Glomerular endothelial cell (primary cell): ENCODE results near the gene MAGI2. TPM values are rescaled to one million over a fixed set of nuclear protein-coding genes. Genes with fewer than 3 reads are reported as not detected.
"Not testable (repeated sequence)": the region's sequence is repeated elsewhere in the genome, so short reads cannot be mapped to it uniquely, and the experiment has no call there.

Experiments used
- DNase-seq: peaks from one replicate; pipeline ENCODE4 v3.0.0-alpha.2; 2011; ENCODE audit warnings: low read depth, low spot score; ENCODE audit errors: extremely low read depth
- total RNA-seq: library from RNA; depleted of rRNA; stranded (reverse); fragments of >200 nt; gene quantifications from 2 replicates; pipeline ENCODE4 v1.2.3, GENCODE V29; 2015

The MAGI2 gene
- total RNA-seq, 1 donor from 2014 or later: 6.7 TPM

DNA sequence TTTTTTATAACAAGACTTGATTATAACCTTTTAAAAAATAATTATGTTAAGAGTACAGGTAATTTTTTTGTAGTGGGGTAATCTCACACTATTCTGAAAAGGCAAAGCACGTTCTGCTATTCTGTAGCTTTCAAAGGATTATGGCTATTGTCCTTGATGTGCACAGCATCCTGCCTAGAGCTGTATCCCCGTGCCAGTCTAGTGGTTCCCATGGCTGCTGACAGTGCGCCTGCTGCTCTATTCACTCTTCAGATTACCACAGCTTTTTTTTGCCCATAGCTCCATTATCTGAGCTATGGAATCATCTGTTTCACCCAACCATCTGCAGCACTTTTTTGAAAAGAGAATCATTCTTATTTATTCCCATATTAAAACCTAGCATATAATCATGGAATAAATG, 931.5 kb downstream of the MAGI2 start:
- no peak for DNase-seq

DNA sequence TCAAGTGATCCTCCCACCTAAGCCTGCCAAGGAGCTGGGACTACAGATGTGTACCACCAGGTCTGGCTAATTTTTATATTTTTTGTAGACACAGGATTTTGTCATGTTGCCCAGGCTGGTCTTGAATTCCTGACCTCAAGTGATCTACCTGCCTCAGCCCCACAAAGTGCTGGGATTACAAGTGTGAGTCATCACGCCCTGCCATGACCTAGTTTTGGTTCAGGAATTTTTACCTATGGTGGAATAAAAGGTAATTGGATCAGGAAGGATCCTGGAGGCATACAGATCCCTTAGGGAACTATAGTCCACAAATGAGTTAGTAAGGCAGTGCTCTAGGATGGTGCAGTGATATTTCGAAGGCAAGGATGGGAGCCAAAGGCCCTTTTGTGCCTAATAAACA, 937.0 kb downstream of the MAGI2 start:
- DNase-seq: no peak

DNA sequence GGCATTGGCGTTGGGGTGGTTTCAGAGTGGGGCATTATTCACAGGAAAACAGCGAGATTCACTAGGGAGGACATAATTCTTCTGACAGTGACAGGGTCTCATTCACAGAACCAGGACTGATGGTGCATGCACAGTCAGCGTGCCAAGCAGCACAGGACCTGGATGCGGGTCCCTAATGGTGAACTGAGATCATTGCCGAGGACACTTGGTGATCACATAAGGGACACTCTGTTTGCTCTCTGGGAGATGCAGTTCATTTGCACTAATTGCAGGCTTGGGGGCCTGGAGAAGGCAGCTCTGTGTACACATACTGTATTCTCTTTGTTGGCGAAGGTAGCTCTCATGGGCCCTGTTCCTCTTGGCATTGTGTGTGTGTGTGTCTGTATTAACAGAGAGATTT, 938.8 kb downstream of the MAGI2 start:
- no peak for DNase-seq

DNA sequence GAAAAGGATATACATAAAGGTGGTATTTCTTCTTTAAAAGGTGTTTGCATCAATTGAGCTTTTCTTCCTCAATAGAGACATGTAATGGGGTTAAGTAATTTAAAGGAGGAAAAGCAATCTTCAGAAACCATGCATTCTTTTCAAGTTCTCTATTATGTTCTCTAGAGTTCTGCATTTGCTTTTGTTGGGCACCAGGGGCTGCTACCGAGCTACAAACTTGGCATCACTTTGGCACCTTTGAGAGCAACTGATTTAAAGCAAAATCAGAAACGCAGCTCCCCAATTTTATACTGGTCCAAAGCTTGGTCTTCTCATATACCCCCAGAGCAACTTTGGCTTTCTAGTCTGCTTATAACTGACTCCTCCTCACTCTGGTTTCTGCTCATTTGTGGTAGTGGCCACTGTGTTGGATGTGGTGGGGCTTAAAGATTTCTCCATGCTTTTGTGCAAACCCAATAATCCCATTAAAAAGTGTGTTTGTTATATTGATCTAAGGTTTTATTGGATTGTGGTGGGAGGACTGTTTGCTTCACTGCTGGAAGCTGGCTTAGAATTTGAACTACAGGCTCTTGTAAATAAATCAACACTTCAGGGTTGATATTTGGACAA, 942.8 kb downstream of the MAGI2 start:
- no peak for DNase-seq

DNA sequence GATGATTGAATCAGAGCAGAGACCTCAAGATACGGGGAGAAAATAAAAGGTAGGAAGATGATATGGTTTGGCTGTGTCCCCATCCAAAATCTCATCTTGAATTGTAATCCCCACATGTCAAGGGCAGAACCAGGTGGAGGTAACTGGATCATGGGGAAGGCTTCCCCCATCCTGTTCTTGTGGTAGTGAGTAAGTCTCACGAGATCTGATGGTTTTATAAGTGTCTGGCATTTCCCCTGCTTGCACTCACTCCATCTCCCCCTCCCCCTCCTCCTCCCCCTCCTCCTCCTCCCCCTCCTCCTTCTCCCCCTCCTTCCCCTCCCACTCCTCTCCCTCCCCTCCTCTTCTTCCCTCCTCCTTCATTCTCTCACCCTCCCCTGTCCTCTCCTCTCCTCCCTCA, 950.2 kb downstream of the MAGI2 start:
- DNase-seq: not testable (repeated sequence)

DNA sequence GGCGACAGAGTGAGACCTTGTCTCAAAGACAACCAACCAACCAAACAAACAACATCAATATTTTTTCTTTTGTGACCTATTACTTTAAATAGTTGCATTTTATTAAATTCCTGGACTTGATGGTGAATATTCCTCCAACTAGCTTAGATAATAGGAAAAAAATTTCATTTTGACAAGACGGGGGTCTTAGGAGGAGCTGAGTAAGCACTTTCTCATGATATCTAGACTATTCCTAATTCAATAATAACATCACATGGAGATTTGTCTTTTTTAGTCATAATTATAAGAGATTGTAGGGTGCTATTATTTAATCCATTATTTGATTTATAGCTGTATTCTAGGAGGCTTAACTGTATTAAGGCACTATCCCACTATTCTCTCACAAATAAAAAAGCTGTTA, 952.4 kb downstream of the MAGI2 start:
- DNase-seq: no peak

DNA sequence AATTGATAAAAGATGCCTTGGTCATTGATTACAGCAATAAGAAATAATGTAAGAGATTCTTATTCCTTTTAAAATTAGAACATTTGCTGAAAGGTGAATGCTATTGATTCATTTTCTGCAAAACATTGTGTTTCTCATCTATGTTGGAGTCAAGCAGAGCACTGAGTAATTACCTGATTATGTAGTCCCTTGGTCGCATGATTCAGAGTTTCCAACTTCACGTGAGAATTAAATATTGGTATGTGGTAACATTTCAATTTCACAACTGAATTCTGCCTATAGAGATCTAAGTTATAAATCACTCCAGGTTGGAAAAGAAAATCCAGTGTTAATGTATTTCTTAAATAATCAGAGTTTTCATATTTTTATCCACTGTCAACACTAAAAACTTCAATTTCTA, 953.5 kb downstream of the MAGI2 start:
- no peak for DNase-seq

DNA sequence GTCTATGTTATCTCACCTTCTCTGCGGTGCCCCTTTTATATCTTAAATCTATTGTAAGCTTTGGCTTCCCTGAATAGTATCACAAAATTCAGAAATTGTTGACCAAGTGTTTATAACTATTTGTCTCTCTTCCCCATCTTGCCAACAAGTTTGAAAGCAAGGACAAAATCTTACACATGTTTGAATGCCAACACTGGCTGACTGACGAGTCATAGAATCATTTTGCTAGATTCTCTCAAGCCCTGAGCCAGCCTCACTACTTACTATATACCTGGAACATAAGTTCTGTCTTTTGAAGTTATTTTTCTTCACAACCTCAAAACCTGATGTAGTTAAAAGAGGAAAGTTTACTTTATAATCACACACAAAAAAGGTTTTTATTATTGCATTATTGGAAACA, 954.2 kb downstream of the MAGI2 start:
- no peak for DNase-seq

DNA sequence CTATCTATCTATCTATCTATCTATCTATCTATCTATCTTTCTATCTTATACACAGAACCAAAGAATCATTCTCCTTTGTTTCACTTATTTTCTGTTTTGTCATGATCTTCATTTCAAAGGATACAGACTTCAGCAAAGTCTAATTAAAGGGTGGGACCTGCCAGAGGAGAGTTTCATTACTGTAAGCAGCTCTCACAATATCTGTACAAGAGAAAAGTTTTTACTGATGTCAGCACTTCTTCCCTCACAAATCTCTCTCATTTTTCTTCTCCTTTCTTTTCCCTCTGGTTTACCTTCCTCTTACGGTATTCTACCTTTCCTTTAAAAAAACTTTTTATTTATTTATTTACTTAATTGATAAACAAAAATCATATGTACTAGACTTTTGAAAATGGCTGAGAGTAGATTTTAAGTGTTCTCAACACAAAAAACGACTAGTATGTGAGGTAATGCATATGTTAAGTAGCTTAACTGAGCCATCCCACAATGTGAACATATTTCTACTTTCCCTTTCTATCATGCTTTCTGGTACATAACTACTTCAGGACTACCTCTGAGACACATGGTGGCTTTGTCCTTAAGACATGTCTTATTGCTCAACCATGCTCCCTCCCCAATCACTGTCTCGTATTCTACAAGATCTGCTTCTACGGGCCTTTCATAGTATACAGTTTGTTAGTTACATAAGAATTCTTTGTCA, 955.6 kb downstream of the MAGI2 start:
- DNase-seq: no peak

DNA sequence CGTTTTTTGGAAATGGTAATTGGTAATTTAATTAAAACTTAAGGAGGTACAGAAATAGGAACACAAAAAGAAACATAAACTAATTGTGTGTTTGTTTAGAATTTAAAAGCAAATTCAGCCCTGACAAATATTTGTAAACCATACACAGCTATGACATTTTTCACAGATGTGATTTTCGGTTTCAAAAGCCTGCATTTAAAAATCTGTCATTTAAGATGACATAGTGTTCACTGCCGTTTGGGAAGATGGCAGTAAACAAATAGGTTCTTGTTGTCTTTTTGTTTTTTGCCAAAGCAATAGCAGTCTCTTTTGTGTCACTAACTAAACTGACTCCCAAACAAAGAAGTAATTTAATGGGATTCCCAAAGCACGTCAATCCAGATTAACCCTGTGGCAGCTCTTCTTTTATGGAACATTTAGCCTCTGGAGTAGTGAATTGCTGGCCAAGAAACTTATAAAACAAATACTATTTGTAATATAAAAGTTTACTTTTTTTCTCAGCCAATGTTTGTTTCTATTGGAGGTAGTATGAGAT, 957.3 kb downstream of the MAGI2 start:
- no peak for DNase-seq

DNA sequence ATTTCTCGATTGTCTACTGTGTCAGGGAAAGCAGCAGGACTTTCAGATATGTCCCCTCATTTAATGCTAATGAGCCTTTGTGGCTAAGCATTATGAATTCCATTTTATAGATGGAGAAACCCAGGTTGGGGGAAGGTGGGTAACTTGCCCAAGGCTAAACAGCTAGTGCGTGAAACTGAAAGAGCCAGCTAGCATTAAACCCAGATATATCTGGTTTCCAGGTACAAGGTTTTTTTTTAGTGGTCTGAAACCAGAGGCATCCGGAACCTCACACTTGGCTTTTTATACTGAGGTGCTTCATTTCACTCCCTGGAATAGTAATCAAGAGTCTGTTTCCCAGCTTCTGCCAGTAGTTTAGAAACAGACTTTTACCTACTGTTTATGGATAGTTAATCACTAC, 960.1 kb downstream of the MAGI2 start:
- DNase-seq: no peak

DNA sequence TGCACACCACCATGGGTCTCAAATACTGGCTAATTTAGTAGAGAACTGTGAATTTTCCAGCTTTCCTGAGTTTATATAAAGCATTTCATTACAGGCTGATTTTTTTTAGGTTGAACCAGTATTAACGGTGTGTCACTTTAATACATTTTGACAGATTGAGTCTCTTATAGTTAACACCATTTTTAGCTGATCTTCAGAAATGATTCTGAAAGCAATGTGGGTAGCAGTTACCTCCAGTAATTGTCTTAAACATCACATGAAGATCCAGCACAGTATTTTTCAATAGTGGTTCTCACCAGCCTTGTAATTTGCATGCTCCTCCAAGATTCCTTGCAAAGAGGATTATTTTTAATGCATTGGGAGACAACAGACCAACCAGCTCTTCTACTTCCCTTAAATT, 961.3 kb downstream of the MAGI2 start:
- DNase-seq: no peak

DNA sequence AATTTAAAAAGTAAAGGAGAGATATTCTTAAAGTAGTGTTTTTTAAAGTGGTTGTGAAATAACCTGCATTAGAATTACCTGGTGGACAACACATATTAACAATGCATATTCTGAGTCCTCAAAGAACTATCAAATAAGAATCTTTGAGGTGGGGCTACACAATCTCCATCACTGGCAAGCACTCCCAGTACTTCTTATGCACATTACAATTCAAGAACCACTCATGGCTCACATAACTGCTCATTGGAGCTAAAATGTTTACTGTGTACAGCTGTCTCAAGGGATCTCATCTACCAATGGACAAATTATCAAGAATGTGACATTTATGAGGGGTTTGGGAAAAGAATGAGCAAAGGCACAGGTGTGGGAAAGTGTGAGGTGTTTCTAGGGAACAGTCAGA, 962.9 kb downstream of the MAGI2 start:
- DNase-seq: no peak

DNA sequence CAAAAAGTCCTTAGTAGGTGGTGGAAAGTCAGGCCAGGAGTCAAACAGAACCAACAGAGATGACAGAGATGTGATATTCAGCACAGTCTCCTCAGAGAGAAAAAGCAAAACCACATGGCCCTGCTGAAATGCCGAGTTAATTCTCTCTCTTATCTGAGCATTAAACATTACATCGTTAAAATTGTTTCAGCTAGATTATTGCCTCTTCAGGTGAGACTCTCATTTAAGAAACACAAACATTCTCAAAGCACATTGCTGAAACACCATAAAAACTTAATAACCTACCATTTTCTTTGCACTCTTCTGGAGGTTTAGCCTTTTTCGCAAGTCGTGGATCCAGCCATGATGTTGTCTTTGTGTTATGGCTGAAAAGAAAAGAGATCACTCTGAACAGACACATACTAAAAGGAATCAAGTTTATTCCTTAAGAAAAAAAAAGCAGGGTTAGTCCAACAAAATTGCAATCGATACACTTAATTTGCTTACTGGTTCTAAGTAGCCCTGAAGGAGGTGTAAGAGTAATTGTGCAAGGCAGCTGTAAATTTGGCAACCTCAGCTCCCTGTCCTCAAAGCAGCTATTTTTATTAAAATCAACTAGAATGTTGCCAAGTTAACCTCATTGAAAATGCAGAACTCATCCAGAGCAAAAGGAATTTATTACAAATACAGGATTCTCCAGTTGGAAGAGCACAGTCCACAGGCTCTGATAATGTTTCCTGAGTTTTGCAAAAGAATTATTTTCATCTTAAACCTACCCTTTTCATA, 963.8 kb downstream of the MAGI2 start:
- no peak for DNase-seq

DNA sequence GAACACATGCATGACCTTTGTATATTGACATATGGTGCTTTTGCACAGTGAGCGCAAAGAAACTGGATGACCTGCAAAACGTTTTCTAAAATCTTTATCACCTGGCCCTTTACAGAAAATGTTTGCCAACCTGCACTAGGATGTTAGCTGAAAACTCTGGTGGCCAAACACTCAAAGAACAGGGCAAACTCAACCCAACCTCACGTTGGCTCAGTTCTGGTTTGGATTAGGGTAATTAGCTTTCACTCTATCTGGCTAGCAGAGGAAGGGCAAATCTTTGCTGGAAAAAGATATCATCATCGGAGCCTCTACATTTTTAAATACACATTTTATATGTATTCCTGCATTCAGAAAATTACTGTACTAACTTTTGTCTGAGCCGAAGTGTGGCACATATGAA, 966.0 kb downstream of the MAGI2 start:
- no peak for DNase-seq

DNA sequence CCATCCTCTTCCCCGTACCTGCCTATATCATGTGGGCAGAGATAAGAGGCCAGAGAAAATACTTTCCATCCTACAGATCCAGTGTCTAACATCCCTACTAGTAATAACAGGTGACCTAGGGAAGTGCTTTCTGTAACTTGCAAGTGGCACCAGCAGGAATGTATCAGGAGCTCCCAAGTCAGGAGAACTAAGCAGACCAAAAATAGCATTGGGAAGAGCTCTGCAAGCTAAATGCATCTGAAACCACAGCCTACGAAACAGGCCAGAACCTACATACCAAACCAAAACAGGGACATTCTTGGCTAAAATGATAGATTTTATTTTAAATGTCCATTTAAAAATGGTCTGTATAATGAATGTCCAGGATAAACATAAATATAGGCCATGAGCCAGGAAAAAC, 974.1 kb downstream of the MAGI2 start:
- no peak for DNase-seq

DNA sequence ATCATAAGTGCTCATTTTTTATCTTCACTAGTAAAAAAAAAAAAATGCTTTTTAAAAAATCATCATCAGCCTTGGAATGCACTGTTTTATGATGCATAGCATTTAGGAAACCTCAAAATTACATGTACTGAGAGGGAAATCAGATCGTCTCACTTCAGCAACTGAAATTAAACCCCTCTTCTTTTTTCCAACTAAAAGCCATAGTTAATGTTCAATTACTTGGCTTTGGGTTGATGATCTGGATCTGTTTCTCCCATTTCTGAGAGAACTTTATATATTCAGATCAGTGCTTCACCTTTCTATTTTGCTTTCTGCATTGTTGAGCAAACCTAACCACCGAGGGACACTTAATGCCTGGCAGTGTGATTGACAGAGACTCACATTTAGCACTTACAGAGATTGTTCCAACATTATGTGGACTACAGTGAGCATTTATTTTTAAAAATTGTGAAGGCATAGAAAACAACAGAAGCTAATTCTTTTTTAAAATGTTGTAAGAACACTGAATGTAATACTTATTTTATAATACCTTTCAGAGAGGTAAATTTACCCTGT, 976.5 kb downstream of the MAGI2 start:
- DNase-seq: no peak

DNA sequence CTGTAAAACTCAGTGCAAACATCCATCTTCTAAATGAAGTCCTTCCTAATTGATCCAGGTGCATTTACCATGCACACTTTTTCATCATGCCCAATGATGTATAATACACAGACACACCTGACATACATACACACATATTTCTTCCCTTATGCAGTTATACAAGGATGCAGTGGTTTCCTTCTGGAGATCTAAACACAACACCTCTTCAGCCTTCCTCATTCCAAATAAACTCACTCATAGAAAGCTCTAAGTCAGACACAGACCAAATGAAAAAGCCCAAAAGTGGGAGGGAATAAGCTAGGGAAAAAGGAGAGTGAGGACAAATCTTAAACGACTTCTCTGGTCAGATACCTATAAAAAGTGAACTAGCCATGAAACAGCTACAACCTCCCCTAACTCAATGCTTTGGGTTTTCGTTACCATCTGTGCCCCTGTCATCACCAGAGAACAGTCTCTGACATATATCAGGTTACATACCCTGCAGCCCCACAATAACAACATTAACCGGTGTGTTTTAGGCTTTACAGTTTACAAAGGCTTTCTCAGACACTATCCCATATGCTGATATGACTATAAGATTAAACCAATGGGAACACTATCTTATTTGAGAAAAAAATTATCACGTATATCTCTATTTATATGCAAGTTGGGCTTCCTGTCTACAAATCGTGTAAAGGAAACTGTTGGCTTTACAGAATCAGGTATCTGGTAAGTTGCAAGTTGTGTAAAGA, 979.7 kb downstream of the MAGI2 start:
- no peak for DNase-seq

DNA sequence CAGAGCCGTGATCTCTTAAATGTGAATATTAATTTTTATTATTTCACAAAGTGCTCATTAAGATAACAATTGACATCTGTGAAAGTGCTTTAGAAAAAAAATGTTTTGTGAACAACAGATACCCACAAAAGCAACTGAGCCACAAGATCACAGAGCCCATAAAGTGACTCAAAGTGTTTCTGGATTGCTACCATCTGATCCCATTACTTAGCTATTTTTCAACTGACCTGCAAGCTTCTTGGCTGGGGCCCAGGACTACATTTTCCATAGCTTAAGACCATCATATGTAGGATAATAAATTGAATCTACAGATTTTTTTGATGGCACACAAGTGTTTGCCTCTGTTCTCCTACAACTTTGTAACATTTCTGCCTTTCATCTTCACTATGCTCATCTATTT, 980.4 kb downstream of the MAGI2 start:
- DNase-seq: no peak

DNA sequence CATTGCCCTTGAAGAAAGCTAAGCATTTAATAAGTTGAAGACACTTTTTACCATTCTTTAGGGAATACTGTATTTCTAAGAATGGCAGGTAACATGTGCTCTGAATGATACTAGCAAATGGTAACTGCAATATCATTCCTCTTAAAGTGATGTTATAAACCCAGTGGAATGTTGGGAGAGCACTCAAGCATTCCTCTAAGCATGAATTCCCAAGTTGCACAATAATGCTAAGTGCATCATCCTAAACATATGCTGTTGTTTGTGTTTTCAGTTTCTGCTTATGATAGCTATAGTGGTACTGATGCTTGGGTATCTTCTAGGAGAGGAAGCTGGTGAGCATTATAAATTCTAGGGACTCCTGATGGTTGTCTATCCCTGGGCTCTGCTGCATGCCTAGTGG, 980.9 kb downstream of the MAGI2 start:
- DNase-seq: no peak

DNA sequence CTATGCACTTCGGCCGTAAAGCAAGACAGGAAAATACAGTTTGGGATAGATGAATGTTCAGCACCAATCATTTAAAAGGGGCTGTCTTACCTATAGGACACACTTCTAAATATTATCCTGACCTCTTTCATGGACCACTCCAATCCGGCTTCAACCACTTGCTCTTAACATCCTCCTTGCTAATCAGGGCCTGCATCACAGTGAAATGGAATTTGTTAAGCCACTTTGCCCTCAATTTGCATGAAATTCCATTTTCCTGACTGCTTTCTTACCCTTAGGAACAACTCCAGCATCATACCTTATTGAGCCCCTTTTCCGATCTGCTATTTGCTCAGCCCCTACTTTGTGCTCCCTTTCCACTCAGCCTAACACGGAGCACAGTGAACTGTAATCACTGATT, 987.6 kb downstream of the MAGI2 start:
- no peak for DNase-seq
